Astrocyte (in vitro differentiated cells and primary cell): Measurements from ENCODE around the gene GRIN2A. TPM values are rescaled to one million over a fixed set of nuclear protein-coding genes. Genes with fewer than 3 reads are reported as not detected.
A peak's percentile ranks its signal among the peaks of the same experiment; 100 is the strongest.

Source experiments
- DNase-seq: peaks from one replicate; pipeline ENCODE4 v3.0.0-alpha.2; 2010; ENCODE audit warnings: low read depth
- FAIRE-seq: peaks from 2 replicates; lab custom pipeline; 2011; peaks lifted over from hg19 to GRCh38; lab: Jason Lieb, UNC
- H2AFZ ChIP-seq: 2 replicates; pipeline ENCODE4 v1.6.0; 2012; ENCODE audit warnings: low read depth, low read length, inconsistent platforms
- H3K27ac ChIP-seq: 2 replicates; pipeline ENCODE4 v1.5.1; 2011; ENCODE audit warnings: low read depth, low read length, inconsistent platforms
- H3K27me3 ChIP-seq: 2 replicates; pipeline ENCODE4 v1.6.0; 2011; ENCODE audit warnings: low read length, inconsistent platforms; ENCODE audit not compliant: insufficient read depth
- H3K36me3 ChIP-seq: 2 replicates; pipeline ENCODE4 v1.5.1; 2011; ENCODE audit warnings: low read length, inconsistent platforms; ENCODE audit not compliant: insufficient read depth
- H3K4me1 ChIP-seq: 2 replicates; pipeline ENCODE4 v1.5.1; 2011; ENCODE audit warnings: low read length, inconsistent platforms; ENCODE audit not compliant: insufficient read depth
- H3K4me2 ChIP-seq: 2 replicates; pipeline ENCODE4 v1.6.0; 2012; ENCODE audit warnings: low read length, inconsistent platforms
- H3K4me3 ChIP-seq: 2 replicates; pipeline ENCODE4 v1.5.1; 2011; ENCODE audit warnings: low read depth, mild to moderate bottlenecking, low read length, inconsistent platforms; ENCODE audit not compliant: insufficient read depth
- H3K79me2 ChIP-seq: 2 replicates; pipeline ENCODE4 v1.6.0; 2012; ENCODE audit warnings: mild to moderate bottlenecking, low read length, inconsistent platforms; ENCODE audit not compliant: insufficient read depth
- H3K9ac ChIP-seq: 2 replicates; pipeline ENCODE4 v1.6.0; 2012; ENCODE audit warnings: mild to moderate bottlenecking, low read length, inconsistent platforms
- H3K9me3 ChIP-seq: 2 replicates; pipeline ENCODE4 v1.5.1; 2012; ENCODE audit warnings: low read depth, mild to moderate bottlenecking, low read length, inconsistent platforms; ENCODE audit not compliant: insufficient read depth
- H4K20me1 ChIP-seq: 2 replicates; pipeline ENCODE4 v1.6.0; 2012; ENCODE audit warnings: low read length, inconsistent platforms; ENCODE audit not compliant: insufficient read depth
- H3K27ac Mint-ChIP-seq: one replicate; pipeline ENCODE4 v1.8.0; 2021; ENCODE audit warnings: mild to moderate bottlenecking, mixed read lengths; ENCODE audit not compliant: unreplicated experiment
- H3K27me3 Mint-ChIP-seq: one replicate; pipeline ENCODE4 v1.8.0; 2021; ENCODE audit warnings: low read depth, mixed read lengths; ENCODE audit not compliant: unreplicated experiment
- H3K36me3 Mint-ChIP-seq: one replicate; pipeline ENCODE4 v1.8.0; 2021; ENCODE audit warnings: low read depth, mixed read lengths; ENCODE audit not compliant: unreplicated experiment
- H3K4me1 Mint-ChIP-seq: one replicate; pipeline ENCODE4 v1.8.0; 2021; ENCODE audit warnings: low read depth, mixed read lengths; ENCODE audit not compliant: unreplicated experiment
- H3K4me3 Mint-ChIP-seq: one replicate; pipeline ENCODE4 v1.8.0; 2021; ENCODE audit warnings: mild to moderate bottlenecking, moderate library complexity, mixed read lengths; ENCODE audit not compliant: unreplicated experiment
- H3K9me3 Mint-ChIP-seq: one replicate; pipeline ENCODE4 v1.8.0; 2021; ENCODE audit warnings: mild to moderate bottlenecking, mixed read lengths; ENCODE audit not compliant: unreplicated experiment
- CTCF ChIP-seq: IDR thresholded peaks from 2 replicates; pipeline ENCODE4 v1.5.1; 2011; ENCODE audit warnings: low read depth, mild to moderate bottlenecking, inconsistent platforms, low read length, moderate library complexity; ENCODE audit not compliant: insufficient read depth
- EZH2 ChIP-seq: IDR thresholded peaks from 2 replicates; pipeline ENCODE4 v1.6.1; 2012; ENCODE audit warnings: mild to moderate bottlenecking, low read length, inconsistent platforms; ENCODE audit not compliant: insufficient read depth
- total RNA-seq: library from RNA; stranded (reverse); gene quantifications from 2 replicates; pipeline ENCODE4 v1.2.1, GENCODE V29; 2021

Gene GRIN2A
- total RNA-seq, 1 donor from 2014 or later, result 0.68 TPM

- Mint-ChIP-seq H3K27me3 (no peaks in the 10 kb centered on the region), H3K4me1 (peaks cover 26% of the 10 kb centered on the region), H3K9me3 (peaks cover 6% of the 10 kb centered on the region), H3K4me3 (no peak overlapping the region), H3K36me3 (no peaks in the 10 kb centered on the region), H3K27ac (no peak overlapping the region)
- Histone ChIP-seq H3K79me2 (no peaks in the 10 kb centered on the region), H3K9me3 (peaks cover 13% of the 10 kb centered on the region), H3K27ac (no peak overlapping the region), H3K9ac (no peak overlapping the region), H2AFZ (no peak overlapping the region), H3K4me1 (peaks cover 5% of the 10 kb centered on the region), H3K27me3 (no peaks in the 10 kb centered on the region), H3K36me3 (no peaks in the 10 kb centered on the region), H4K20me1 (no peaks in the 10 kb centered on the region), H3K4me2 (no peak overlapping the region), H3K4me3 (no peak overlapping the region)
- TF ChIP-seq EZH2, result no peak
- no peak for TF ChIP-seq CTCF
- FAIRE-seq (no peak), DNase-seq (no peak)
These were observed 81.4 kb downstream of the GRIN2A start for GRCh38 chr16:10100829-10101228.

- Histone ChIP-seq H3K79me2 (no peaks in the 10 kb centered on the region), H3K27me3 (no peaks in the 10 kb centered on the region), H3K27ac (no peak overlapping the region), H3K9me3 (peaks cover 13% of the 10 kb centered on the region), H3K4me3 (no peak overlapping the region), H3K4me1 (peaks cover 5% of the 10 kb centered on the region), H3K36me3 (no peaks in the 10 kb centered on the region), H4K20me1 (no peaks in the 10 kb centered on the region), H3K9ac (no peak overlapping the region), H2AFZ (no peak overlapping the region), H3K4me2 (peak overlapping the region; percentile 41)
- no peak overlapping the region for H3K27ac Mint-ChIP-seq
- DNase-seq (peak; percentile 39), FAIRE-seq (no peak)
- peaks cover 26% of the 10 kb centered on the region for H3K4me1 Mint-ChIP-seq
- H3K9me3 Mint-ChIP-seq, result peaks cover 6% of the 10 kb centered on the region
- TF ChIP-seq EZH2 (no peak), CTCF (no peak)
- no peaks in the 10 kb centered on the region for H3K36me3 Mint-ChIP-seq
- no peak overlapping the region for H3K4me3 Mint-ChIP-seq
- H3K27me3 Mint-ChIP-seq, result no peaks in the 10 kb centered on the region
These were observed 83.2 kb downstream of the GRIN2A start for GRCh38 chr16:10098991-10099390.

GRCh38 chr16:10097271-10097670 is 85.0 kb downstream of the GRIN2A start:
- Mint-ChIP-seq H3K4me3 (no peak overlapping the region), H3K9me3 (peaks cover 3% of the 10 kb centered on the region), H3K36me3 (no peaks in the 10 kb centered on the region), H3K4me1 (peaks cover 14% of the 10 kb centered on the region), H3K27ac (no peak overlapping the region), H3K27me3 (peaks cover 2% of the 10 kb centered on the region)
- H3K36me3 ChIP-seq, result no peaks in the 10 kb centered on the region
- no peak overlapping the region for H2AFZ ChIP-seq
- no peaks in the 10 kb centered on the region for H3K79me2 ChIP-seq
- no peaks in the 10 kb centered on the region for H3K27me3 ChIP-seq
- no peak overlapping the region for H3K4me3 ChIP-seq
- H3K4me2 ChIP-seq, result no peak overlapping the region
- H4K20me1 ChIP-seq, result no peaks in the 10 kb centered on the region
- H3K4me1 ChIP-seq, result peaks cover 5% of the 10 kb centered on the region
- no peak overlapping the region for H3K9ac ChIP-seq
- FAIRE-seq (peak; percentile 23), DNase-seq (peak; percentile 49)
- peaks cover 13% of the 10 kb centered on the region for H3K9me3 ChIP-seq
- TF ChIP-seq EZH2 (no peak), CTCF (no peak)
- H3K27ac ChIP-seq, result no peak overlapping the region
